Raji (cell line): ENCODE data around the gene TPRN.

Source experiments
- POLR2A ChIP-seq: IDR thresholded peaks from 2 replicates; pipeline ENCODE4 v1.6.1; 2011; ENCODE audit warnings: low read depth, low read length, control low read depth; ENCODE audit not compliant: insufficient read depth

Gene TPRN

GRCh38 chr9:137240318-137240840 lies 39.8 kb upstream of the TPRN start:
- TF ChIP-seq POLR2A, result peak; percentile 50; the same call in 1 of the 2 replicates

GRCh38 chr9:137237759-137238726 lies 37.5 kb upstream of the TPRN start:
- no peak for TF ChIP-seq POLR2A

- peak; percentile 19; the same call in 1 of the 2 replicates for TF ChIP-seq POLR2A
Measured at GRCh38 chr9:137236936-137237421, 36.4 kb upstream of the TPRN start.

GRCh38 chr9:137236238-137236935 lies 35.8 kb upstream of the TPRN start:
- no peak for TF ChIP-seq POLR2A

- no peak; the same call in 1 of the 2 replicates for TF ChIP-seq POLR2A
Measured at GRCh38 chr9:137235424-137236237, 35.1 kb upstream of the TPRN start.

GRCh38 chr9:137234758-137235423 lies 34.4 kb upstream of the TPRN start:
- 0 out of 2 replicates have a peak, but pooled peaks have one; percentile 10 for TF ChIP-seq POLR2A

- TF ChIP-seq POLR2A, result no peak
Measured at GRCh38 chr9:137234055-137234697, 33.6 kb upstream of the TPRN start.

GRCh38 chr9:137233143-137233980 lies 32.8 kb upstream of the TPRN start:
- TF ChIP-seq POLR2A, result no peak

- no peak for TF ChIP-seq POLR2A
Measured at GRCh38 chr9:137232510-137232909, 32.0 kb upstream of the TPRN start.

- TF ChIP-seq POLR2A, result no peak
Measured at GRCh38 chr9:137232101-137232500, 31.6 kb upstream of the TPRN start.

GRCh38 chr9:137231372-137232039 lies 31.0 kb upstream of the TPRN start:
- no peak for TF ChIP-seq POLR2A

- TF ChIP-seq POLR2A, result 0 out of 2 replicates have a peak, but pooled peaks have one; percentile 16
Measured at GRCh38 chr9:137230705-137231371, 30.3 kb upstream of the TPRN start, which contains the start of gene SLC34A3. Gene SLC34A3 (plus strand): TSS chr9:137230901. CDS start chr9:137231703, 802 bp downstream.
